GM19372 (cell line): Measurements from ENCODE around the gene CKMT2.

Experiments used
- ATAC-seq: cut with Tn5 transposase; IDR thresholded peaks from one replicate; pipeline ENCODE4 v1.9.1; 2021; ENCODE audit warnings: mild to moderate bottlenecking, low read depth, moderate library complexity; ENCODE audit not compliant: unreplicated experiment

Gene CKMT2

GRCh38 chr5:81301271-81302015 lies 68.3 kb downstream of the CKMT2 start, which contains the start of gene ZCCHC9:
Gene ZCCHC9, plus strand, starts transcription at chr5:81301587. Its CDS starts 3,171 bp downstream, at chr5:81304758.
- ATAC-seq: peak; percentile 96

- no peak for ATAC-seq
These were observed 69.5 kb downstream of the CKMT2 start for GRCh38 chr5:81302596-81302995.

- ATAC-seq: no peak
These were observed 70.4 kb downstream of the CKMT2 start for GRCh38 chr5:81303563-81303962.

- ATAC-seq: no peak
These were observed 72.7 kb downstream of the CKMT2 start for GRCh38 chr5:81305785-81306184.

GRCh38 chr5:81308836-81309235 lies 75.7 kb downstream of the CKMT2 start:
- ATAC-seq: no peak

GRCh38 chr5:81310402-81311063 lies 77.4 kb downstream of the CKMT2 start:
- ATAC-seq: no peak

GRCh38 chr5:81313278-81313677 lies 80.2 kb downstream of the CKMT2 start:
- no peak for ATAC-seq

GRCh38 chr5:81313686-81314085 lies 80.6 kb downstream of the CKMT2 start:
- ATAC-seq: no peak

GRCh38 chr5:81314581-81314980 lies 81.5 kb downstream of the CKMT2 start:
- no peak for ATAC-seq

- ATAC-seq: no peak
These were observed 82.2 kb downstream of the CKMT2 start for GRCh38 chr5:81315336-81315735.

- ATAC-seq: no peak
These were observed 82.7 kb downstream of the CKMT2 start for GRCh38 chr5:81315830-81316229.
